ENCODE data around the gene MLLT3. TPM values are rescaled to one million over a fixed set of nuclear protein-coding genes. Genes with fewer than 3 reads are reported as not detected.

MLLT3 gene
- polyA plus RNA-seq, 1 experiment = 32.5 TPM

DNA sequence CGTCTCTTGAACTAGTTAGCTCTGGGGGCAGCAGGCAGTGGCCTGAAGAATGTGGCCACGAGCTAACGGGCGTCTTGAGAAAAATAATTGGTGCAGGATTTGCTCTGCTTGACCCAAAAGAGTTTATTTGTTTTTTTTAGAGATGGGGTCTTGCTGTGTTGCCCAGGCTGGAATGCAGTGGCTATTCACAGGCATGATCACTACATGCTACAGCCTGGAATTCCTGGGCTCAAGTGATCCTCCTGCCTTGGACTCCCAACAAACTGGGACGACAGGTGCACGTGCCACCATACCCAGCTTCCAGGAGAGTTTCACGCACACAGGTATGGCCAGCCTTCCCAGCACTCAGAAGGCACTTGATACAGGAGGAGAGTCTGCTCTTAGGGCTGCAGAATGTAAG is 203.8 kb downstream of the MLLT3 start:
- Histone ChIP-seq H3K4me3 (ENCODE audit: low read depth, low read length) (no peak overlapping the region), H3K27me3 (ENCODE audit: control insufficient read depth, insufficient read depth, low read length) (no peaks in the 10 kb centered on the region), H3K9me3 (ENCODE audit: control insufficient read depth, insufficient read depth, low read length) (no peaks in the 10 kb centered on the region), H3K27ac (ENCODE audit: low read depth, low read length) (no peak overlapping the region)
- ChIA-PET CTCF (interaction anchor here (1.1 kb wide), 1 partner anchor 8 kb away, joined by 3 read pairs; no protein-coding TSS in a partner anchor), POLR2A (no interaction called here)
- TF ChIP-seq, protein P1, sequence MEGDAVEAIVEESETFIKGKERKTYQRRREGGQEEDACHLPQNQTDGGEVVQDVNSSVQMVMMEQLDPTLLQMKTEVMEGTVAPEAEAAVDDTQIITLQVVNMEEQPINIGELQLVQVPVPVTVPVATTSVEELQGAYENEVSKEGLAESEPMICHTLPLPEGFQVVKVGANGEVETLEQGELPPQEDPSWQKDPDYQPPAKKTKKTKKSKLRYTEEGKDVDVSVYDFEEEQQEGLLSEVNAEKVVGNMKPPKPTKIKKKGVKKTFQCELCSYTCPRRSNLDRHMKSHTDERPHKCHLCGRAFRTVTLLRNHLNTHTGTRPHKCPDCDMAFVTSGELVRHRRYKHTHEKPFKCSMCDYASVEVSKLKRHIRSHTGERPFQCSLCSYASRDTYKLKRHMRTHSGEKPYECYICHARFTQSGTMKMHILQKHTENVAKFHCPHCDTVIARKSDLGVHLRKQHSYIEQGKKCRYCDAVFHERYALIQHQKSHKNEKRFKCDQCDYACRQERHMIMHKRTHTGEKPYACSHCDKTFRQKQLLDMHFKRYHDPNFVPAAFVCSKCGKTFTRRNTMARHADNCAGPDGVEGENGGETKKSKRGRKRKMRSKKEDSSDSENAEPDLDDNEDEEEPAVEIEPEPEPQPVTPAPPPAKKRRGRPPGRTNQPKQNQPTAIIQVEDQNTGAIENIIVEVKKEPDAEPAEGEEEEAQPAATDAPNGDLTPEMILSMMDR (IDR thresholded peaks at IDR 0.05; ENCODE audit: low read depth, low read length) = no peak
- no peak for DNase-seq (ENCODE audit: low read depth, low spot score)

DNA sequence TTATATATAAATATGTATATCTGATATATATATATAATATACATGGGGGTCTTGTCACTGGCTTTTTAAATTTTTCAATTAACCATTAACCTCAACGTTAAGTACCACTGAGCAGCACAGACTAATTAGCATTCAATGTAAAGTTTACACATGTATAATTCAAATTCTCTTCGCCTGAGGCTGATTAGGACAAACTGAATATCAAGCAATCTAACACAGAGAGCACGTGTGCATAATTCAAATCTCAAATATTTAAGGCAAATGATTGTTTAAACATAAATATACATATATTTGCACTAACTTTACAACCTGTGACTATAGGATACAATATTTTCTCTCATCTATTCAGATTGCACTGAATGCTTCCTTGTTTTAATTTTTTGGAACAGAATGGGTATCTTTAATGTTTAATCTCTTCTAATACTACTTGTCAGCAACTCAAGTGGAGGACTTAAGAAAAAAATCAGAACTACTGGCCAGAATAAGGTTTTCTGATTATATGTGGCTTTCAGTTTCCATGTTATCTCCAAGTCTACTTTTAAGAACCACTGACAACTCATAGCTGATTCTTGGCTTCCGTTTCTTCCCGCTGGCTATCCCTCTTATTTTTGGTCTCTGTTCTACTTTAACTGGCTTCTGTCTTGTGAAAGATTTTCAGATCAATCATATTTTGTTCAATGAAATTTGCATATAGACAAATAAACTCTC is 204.8 kb downstream of the MLLT3 start:
- H3K9me3 ChIP-seq (ENCODE audit: control insufficient read depth, insufficient read depth, low read length) = no peaks in the 10 kb centered on the region
- TF ChIP-seq, protein P1 (IDR thresholded peaks at IDR 0.05; ENCODE audit: low read depth, low read length) = no peak
- no peak overlapping the region for H3K4me3 ChIP-seq (ENCODE audit: low read depth, low read length)
- ChIA-PET CTCF (no interaction called here), POLR2A (no interaction called here)
- H3K27ac ChIP-seq (ENCODE audit: low read depth, low read length) = no peak overlapping the region
- H3K27me3 ChIP-seq (ENCODE audit: control insufficient read depth, insufficient read depth, low read length) = no peaks in the 10 kb centered on the region
- no peak for DNase-seq (ENCODE audit: low read depth, low spot score)

DNA sequence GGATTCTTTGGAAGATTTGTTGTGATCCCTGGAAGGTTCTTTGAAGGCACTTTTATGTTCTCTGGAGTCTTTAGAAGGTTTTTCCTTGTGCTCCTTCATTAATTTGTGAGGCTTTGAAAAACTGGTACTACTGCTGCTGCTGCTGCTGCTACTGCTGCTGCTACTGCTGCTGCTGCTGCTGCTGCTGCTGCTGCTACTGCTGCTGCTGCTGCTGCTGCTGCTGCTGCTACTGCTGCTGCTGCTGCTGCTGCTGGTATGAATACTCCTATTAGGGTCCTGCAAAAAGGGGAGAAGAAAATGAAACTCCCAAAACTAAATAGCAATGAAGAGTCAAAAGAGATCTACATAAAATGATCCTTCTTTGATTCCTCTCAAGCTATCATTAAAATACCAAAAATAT is 208.1 kb downstream of the MLLT3 start:
- no peaks in the 10 kb centered on the region for H3K9me3 ChIP-seq (ENCODE audit: control insufficient read depth, insufficient read depth, low read length)
- TF ChIP-seq, protein P1 (IDR thresholded peaks at IDR 0.05; ENCODE audit: low read depth, low read length) = no peak
- H3K27me3 ChIP-seq (ENCODE audit: control insufficient read depth, insufficient read depth, low read length) = no peaks in the 10 kb centered on the region
- ChIA-PET POLR2A (no interaction called here), CTCF (interaction anchor here (1.0 kb wide), 1 partner anchor 9 kb away, joined by 3 read pairs; no protein-coding TSS in a partner anchor)
- no peak overlapping the region for H3K4me3 ChIP-seq (ENCODE audit: low read depth, low read length)
- H3K27ac ChIP-seq (ENCODE audit: low read depth, low read length) = no peak overlapping the region
- DNase-seq (ENCODE audit: low read depth, low spot score) = no peak

DNA sequence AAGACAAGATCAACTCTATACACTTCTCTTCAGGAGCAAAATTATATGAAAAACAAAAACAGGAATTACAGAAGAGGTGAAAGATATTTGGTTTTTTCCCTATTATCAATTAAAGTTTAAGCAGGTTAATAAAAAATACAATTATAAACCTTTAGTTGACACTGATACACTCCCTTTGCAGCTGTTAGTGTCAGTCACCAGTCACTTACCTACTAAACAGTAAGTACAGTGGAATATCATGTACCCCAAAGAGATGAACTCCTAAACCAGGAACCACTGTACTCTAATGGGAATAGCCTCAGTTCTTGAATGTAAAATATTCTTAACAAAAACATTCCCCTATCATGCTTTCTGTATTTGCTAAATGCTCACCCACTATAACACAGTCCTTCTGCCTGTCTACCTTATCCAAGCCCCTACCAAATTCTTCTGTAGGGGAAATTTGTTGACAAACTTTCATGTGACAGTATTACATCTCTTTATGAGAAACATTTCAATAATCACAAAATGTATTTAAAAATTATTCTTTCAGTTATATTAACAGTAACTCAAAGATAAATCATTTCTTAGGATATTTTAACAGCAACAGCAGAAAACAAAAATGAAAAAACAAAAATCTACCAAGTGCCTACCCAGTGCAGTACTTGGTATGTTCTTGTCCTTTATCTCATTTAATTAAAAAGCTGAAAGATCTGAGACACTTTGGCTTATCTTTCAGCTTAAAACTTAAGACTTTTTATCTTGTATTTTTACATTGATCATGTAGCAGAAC is 212.8 kb downstream of the MLLT3 start:
- no peak overlapping the region for H3K4me3 ChIP-seq (ENCODE audit: low read depth, low read length)
- DNase-seq (ENCODE audit: low read depth, low spot score) = no peak
- TF ChIP-seq, protein P1 (IDR thresholded peaks at IDR 0.05; ENCODE audit: low read depth, low read length) = no peak
- CTCF ChIA-PET = interaction anchor here (0.7 kb wide), 1 partner anchor 30 kb away, joined by 4 read pairs; no protein-coding TSS in a partner anchor
- H3K9me3 ChIP-seq (ENCODE audit: control insufficient read depth, insufficient read depth, low read length) = no peaks in the 10 kb centered on the region
- H3K27me3 ChIP-seq (ENCODE audit: control insufficient read depth, insufficient read depth, low read length) = no peaks in the 10 kb centered on the region
- H3K27ac ChIP-seq (ENCODE audit: low read depth, low read length) = no peak overlapping the region
- POLR2A ChIA-PET = no interaction called here

DNA sequence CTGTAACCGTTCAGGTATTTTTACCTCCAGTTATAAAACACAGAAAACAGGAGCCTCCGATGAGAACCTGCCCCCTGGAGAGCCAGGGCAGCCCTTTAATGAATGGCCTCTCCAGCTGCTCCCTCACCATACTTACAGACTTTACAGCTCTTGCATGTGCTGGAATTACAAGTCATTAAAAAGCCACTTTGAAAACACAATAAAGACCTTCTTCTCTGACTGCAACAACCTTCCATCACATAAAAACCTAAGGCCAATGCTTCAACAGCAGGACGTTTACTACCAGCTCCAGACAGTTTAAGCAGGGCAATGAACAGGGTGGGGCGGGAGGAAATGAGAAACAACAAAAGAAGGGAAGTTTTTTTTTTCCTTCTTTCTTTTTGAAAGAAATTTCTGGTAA is 213.8 kb downstream of the MLLT3 start:
- no peak for DNase-seq (ENCODE audit: low read depth, low spot score)
- H3K9me3 ChIP-seq (ENCODE audit: control insufficient read depth, insufficient read depth, low read length) = no peaks in the 10 kb centered on the region
- H3K27me3 ChIP-seq (ENCODE audit: control insufficient read depth, insufficient read depth, low read length) = no peaks in the 10 kb centered on the region
- TF ChIP-seq, protein P1 (IDR thresholded peaks at IDR 0.05; ENCODE audit: low read depth, low read length) = no peak
- no peak overlapping the region for H3K27ac ChIP-seq (ENCODE audit: low read depth, low read length)
- ChIA-PET POLR2A (no interaction called here), CTCF (interaction anchor here (0.7 kb wide), 3 partner anchors 14 to 517 kb away, joined by 3 to 4 read pairs (median 4); no protein-coding TSS in a partner anchor)
- H3K4me3 ChIP-seq (ENCODE audit: low read depth, low read length) = no peak overlapping the region

All from AG04450 (cell line).